ENCODE data around the gene BAIAP2.

Gene BAIAP2

GRCh38 chr17:81138083-81138482, 103.1 kb downstream of the BAIAP2 start:
- Histone ChIP-seq H3K79me2 (ENCODE audit: low read length) (no peaks in the 10 kb centered on the region), H3K4me3 (ENCODE audit: low read length) (no peak overlapping the region), H3K27me3 (replicated peaks; ENCODE audit: insufficient read depth, low read length) (peaks cover 75% of the 10 kb centered on the region), H3K9me2 (replicated peaks; ENCODE audit: insufficient read depth, low read length) (no peaks in the 10 kb centered on the region), H3K9me3 (replicated peaks; ENCODE audit: insufficient read depth, low read length) (no peaks in the 10 kb centered on the region), H3K4me2 (ENCODE audit: low read depth, low read length) (no peak overlapping the region), H2AFZ (ENCODE audit: low read length) (no peak overlapping the region), H3K27ac (ENCODE audit: low read length) (no peak overlapping the region), H3K36me3 (replicated peaks; ENCODE audit: insufficient read depth, low read length) (no peaks in the 10 kb centered on the region), H3F3A (ENCODE audit: insufficient read depth, low read length) (no peaks in the 10 kb centered on the region), H3K4me1 (ENCODE audit: low read length) (no peaks in the 10 kb centered on the region), H3K9ac (ENCODE audit: low read length) (no peak overlapping the region), H4K20me1 (ENCODE audit: insufficient read depth, low read length) (no peaks in the 10 kb centered on the region)
- DNase-seq: no peak
- no peak for TF ChIP-seq CTCF (IDR thresholded peaks at IDR 0.05; ENCODE audit: low read length)
- no peak for TF ChIP-seq EZH2 (optimal IDR thresholded peaks at IDR 0.05; ENCODE audit: low read depth, low read length)

GRCh38 chr17:81138500-81138899, 103.5 kb downstream of the BAIAP2 start:
- Histone ChIP-seq H3K36me3 (replicated peaks; ENCODE audit: insufficient read depth, low read length) (no peaks in the 10 kb centered on the region), H3K27ac (ENCODE audit: low read length) (no peak overlapping the region), H3K79me2 (ENCODE audit: low read length) (no peaks in the 10 kb centered on the region), H3K9ac (ENCODE audit: low read length) (no peak overlapping the region), H4K20me1 (ENCODE audit: insufficient read depth, low read length) (no peaks in the 10 kb centered on the region), H3K27me3 (replicated peaks; ENCODE audit: insufficient read depth, low read length) (peaks cover 75% of the 10 kb centered on the region), H3K4me3 (ENCODE audit: low read length) (no peak overlapping the region), H3K9me2 (replicated peaks; ENCODE audit: insufficient read depth, low read length) (no peaks in the 10 kb centered on the region), H2AFZ (ENCODE audit: low read length) (no peak overlapping the region), H3K9me3 (replicated peaks; ENCODE audit: insufficient read depth, low read length) (no peaks in the 10 kb centered on the region), H3K4me2 (ENCODE audit: low read depth, low read length) (no peak overlapping the region), H3K4me1 (ENCODE audit: low read length) (no peaks in the 10 kb centered on the region), H3F3A (ENCODE audit: insufficient read depth, low read length) (no peaks in the 10 kb centered on the region)
- TF ChIP-seq EZH2phosphoT487 (IDR thresholded peaks at IDR 0.05; ENCODE audit: low read length) (no peak), EZH2 (optimal IDR thresholded peaks at IDR 0.05; ENCODE audit: low read depth, low read length) (no peak), CTCF (IDR thresholded peaks at IDR 0.05; ENCODE audit: low read length) (no peak)
- no peak for DNase-seq

- Histone ChIP-seq H3K9ac (ENCODE audit: low read length) (no peak overlapping the region), H4K20me1 (ENCODE audit: insufficient read depth, low read length) (no peaks in the 10 kb centered on the region), H3K9me3 (replicated peaks; ENCODE audit: insufficient read depth, low read length) (no peaks in the 10 kb centered on the region), H3K27me3 (replicated peaks; ENCODE audit: insufficient read depth, low read length) (peaks cover 75% of the 10 kb centered on the region), H3K9me2 (replicated peaks; ENCODE audit: insufficient read depth, low read length) (no peaks in the 10 kb centered on the region), H3F3A (ENCODE audit: insufficient read depth, low read length) (no peaks in the 10 kb centered on the region), H3K36me3 (replicated peaks; ENCODE audit: insufficient read depth, low read length) (no peaks in the 10 kb centered on the region), H3K79me2 (ENCODE audit: low read length) (no peaks in the 10 kb centered on the region), H3K4me2 (ENCODE audit: low read depth, low read length) (no peak overlapping the region), H3K4me1 (ENCODE audit: low read length) (no peaks in the 10 kb centered on the region), H3K4me3 (ENCODE audit: low read length) (no peak overlapping the region), H2AFZ (ENCODE audit: low read length) (no peak overlapping the region), H3K27ac (ENCODE audit: low read length) (no peak overlapping the region)
- no peak for TF ChIP-seq EZH2 (optimal IDR thresholded peaks at IDR 0.05; ENCODE audit: low read depth, low read length)
- no peak for TF ChIP-seq EZH2phosphoT487 (IDR thresholded peaks at IDR 0.05; ENCODE audit: low read length)
- TF ChIP-seq CTCF (IDR thresholded peaks at IDR 0.05; ENCODE audit: low read length): no peak
- no peak for DNase-seq
These were observed 104.5 kb downstream of the BAIAP2 start for GRCh38 chr17:81139428-81139827.
